Hepatic stellate cell (primary cell): Measurements from ENCODE around the gene OR51V1.

ENCODE experiments used
- DNase-seq: peaks from one replicate; pipeline ENCODE4 v3.0.0; 2011; ENCODE audit warnings: low spot score

Gene OR51V1

GRCh38 chr11:5230266-5230665, 29.8 kb upstream of the OR51V1 start:
- DNase-seq = no peak

- no peak for DNase-seq
Observed at GRCh38 chr11:5229796-5230195, 29.3 kb upstream of the OR51V1 start.

- DNase-seq = no peak
Observed at GRCh38 chr11:5229356-5229755, 28.9 kb upstream of the OR51V1 start.

GRCh38 chr11:5228124-5228523, 27.6 kb upstream of the OR51V1 start:
- DNase-seq = no peak

GRCh38 chr11:5227681-5228080, 27.2 kb upstream of the OR51V1 start:
- DNase-seq = no peak

- DNase-seq = no peak
Observed at GRCh38 chr11:5226732-5227310, 26.3 kb upstream of the OR51V1 start, which contains the start of gene HBB. TSS of gene HBB (minus strand) at chr11:5227071. CDS start at chr11:5227021, 50 bp downstream.

- no peak for DNase-seq
Observed at GRCh38 chr11:5225480-5225871, 25.0 kb upstream of the OR51V1 start.

- DNase-seq = no peak
Observed at GRCh38 chr11:5224538-5225479, 24.3 kb upstream of the OR51V1 start.

- no peak for DNase-seq
Observed at GRCh38 chr11:5223686-5224085, 23.2 kb upstream of the OR51V1 start.

- DNase-seq = no peak
Observed at GRCh38 chr11:5223146-5223545, 22.7 kb upstream of the OR51V1 start.

- no peak for DNase-seq
Observed at GRCh38 chr11:5210376-5210885, 9.9 kb upstream of the OR51V1 start.

GRCh38 chr11:5204787-5205186, 4.3 kb upstream of the OR51V1 start:
- peak; percentile 47 for DNase-seq

- no peak for DNase-seq
Observed at GRCh38 chr11:5203366-5203765, 2.9 kb upstream of the OR51V1 start.

- no peak for DNase-seq
Observed at GRCh38 chr11:5198285-5198684, 2.2 kb downstream of the OR51V1 start.

- DNase-seq = peak; percentile 4
Observed at GRCh38 chr11:5197536-5197935, 2.9 kb downstream of the OR51V1 start.

GRCh38 chr11:5196731-5197130, 3.8 kb downstream of the OR51V1 start:
- no peak for DNase-seq

GRCh38 chr11:5196067-5196466, 4.4 kb downstream of the OR51V1 start:
- no peak for DNase-seq

- no peak for DNase-seq
Observed at GRCh38 chr11:5192738-5193137, 7.7 kb downstream of the OR51V1 start.

GRCh38 chr11:5188201-5188600, 12.3 kb downstream of the OR51V1 start:
- DNase-seq = no peak

GRCh38 chr11:5178046-5178837, 22.2 kb downstream of the OR51V1 start:
- DNase-seq = no peak

- DNase-seq = no peak
Observed at GRCh38 chr11:5174934-5175333, 25.5 kb downstream of the OR51V1 start.

GRCh38 chr11:5171856-5172255, 28.6 kb downstream of the OR51V1 start:
- DNase-seq = no peak
